Measurements from ENCODE around the gene CSF3. TPM values are rescaled to one million over a fixed set of nuclear protein-coding genes. Genes with fewer than 3 reads are reported as not detected.

CSF3 gene
- total and polyA plus RNA-seq, 2 of the 13 experiments (the other 11 are each of a cell fraction or from before 2014, with no cell fraction given), result 0.09 TPM; not detected in 1

DNA sequence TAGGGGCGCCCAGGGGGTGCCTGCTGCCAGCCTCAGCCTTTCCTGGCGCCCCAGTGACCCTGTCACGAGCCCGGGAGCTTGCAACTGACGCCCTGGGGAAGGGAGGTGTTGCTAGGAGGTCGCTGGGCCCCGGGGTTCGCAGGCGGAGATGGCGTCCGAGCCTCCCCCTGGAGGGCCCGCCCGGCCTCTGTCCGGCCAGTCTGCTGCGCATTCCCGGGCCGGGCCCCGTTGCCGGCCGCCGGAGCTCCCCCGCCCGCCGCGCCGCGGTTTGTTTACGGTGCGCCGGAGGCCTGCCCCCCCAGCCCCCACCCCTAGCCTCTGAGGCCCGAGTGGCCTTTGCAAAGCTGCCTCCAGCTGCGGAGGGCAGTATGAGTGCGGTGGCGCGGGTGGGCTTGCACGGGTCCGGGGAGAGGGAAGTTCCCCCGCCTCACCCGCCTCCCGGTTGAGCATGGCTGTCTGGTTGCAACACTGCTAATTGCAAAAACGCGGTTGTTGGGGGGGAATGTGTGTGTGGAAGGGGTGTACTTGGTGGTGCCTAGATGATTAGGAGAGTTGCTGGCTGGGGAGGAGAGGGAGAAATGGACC lies 48.0 kb downstream of the CSF3 start (continued):
- TF ChIP-seq TAF15 (IDR thresholded peaks at IDR 0.05; ENCODE audit: low read depth, low read length, poor library complexity, severe bottlenecking), result no peak
- no peak for TF ChIP-seq ZNF615 (CRISPR knock-in tag; IDR thresholded peaks at IDR 0.05; ENCODE audit: borderline replicate concordance)
- TF ChIP-seq FOXM1 (CRISPR knock-in tag; IDR thresholded peaks at IDR 0.05), result no peak
- TF ChIP-seq GPN1 (CRISPR knock-in tag; IDR thresholded peaks at IDR 0.05; ENCODE audit: borderline replicate concordance), result no peak
- peak; percentile 51; the same call in 1 of the 2 replicates for TF ChIP-seq HES4 (CRISPR knock-in tag; IDR thresholded peaks at IDR 0.05; ENCODE audit: borderline replicate concordance)
- TF ChIP-seq ZNF572 (CRISPR knock-in tag; IDR thresholded peaks at IDR 0.05), result no peak
- no peak for TF ChIP-seq NFATC3 (CRISPR knock-in tag; IDR thresholded peaks at IDR 0.05)
- no peak for TF ChIP-seq CREB3 (CRISPR knock-in tag; IDR thresholded peaks at IDR 0.05)
- no peak for TF ChIP-seq ZBTB21 (CRISPR knock-in tag; IDR thresholded peaks at IDR 0.05)
- TF ChIP-seq ZNF75D (CRISPR knock-in tag; IDR thresholded peaks at IDR 0.05; ENCODE audit: borderline replicate concordance), result no peak
- TF ChIP-seq MZF1 (CRISPR knock-in tag; IDR thresholded peaks at IDR 0.05; ENCODE audit: borderline replicate concordance), result no peak
- no peak for TF ChIP-seq ZBED4 (CRISPR knock-in tag; IDR thresholded peaks at IDR 0.05; ENCODE audit: borderline replicate concordance)
- TF ChIP-seq, protein P1, sequence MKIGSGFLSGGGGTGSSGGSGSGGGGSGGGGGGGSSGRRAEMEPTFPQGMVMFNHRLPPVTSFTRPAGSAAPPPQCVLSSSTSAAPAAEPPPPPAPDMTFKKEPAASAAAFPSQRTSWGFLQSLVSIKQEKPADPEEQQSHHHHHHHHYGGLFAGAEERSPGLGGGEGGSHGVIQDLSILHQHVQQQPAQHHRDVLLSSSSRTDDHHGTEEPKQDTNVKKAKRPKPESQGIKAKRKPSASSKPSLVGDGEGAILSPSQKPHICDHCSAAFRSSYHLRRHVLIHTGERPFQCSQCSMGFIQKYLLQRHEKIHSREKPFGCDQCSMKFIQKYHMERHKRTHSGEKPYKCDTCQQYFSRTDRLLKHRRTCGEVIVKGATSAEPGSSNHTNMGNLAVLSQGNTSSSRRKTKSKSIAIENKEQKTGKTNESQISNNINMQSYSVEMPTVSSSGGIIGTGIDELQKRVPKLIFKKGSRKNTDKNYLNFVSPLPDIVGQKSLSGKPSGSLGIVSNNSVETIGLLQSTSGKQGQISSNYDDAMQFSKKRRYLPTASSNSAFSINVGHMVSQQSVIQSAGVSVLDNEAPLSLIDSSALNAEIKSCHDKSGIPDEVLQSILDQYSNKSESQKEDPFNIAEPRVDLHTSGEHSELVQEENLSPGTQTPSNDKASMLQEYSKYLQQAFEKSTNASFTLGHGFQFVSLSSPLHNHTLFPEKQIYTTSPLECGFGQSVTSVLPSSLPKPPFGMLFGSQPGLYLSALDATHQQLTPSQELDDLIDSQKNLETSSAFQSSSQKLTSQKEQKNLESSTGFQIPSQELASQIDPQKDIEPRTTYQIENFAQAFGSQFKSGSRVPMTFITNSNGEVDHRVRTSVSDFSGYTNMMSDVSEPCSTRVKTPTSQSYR (CRISPR knock-in tag; IDR thresholded peaks at IDR 0.05; ENCODE audit: borderline replicate concordance), result peak; percentile 50; the same call in 1 of the 2 replicates
- TF ChIP-seq NFE2 (CRISPR knock-in tag; IDR thresholded peaks at IDR 0.05), result no peak
- no peak for TF ChIP-seq NFIC (IDR thresholded peaks at IDR 0.05; ENCODE audit: low read length)
- TF ChIP-seq, protein P2, sequence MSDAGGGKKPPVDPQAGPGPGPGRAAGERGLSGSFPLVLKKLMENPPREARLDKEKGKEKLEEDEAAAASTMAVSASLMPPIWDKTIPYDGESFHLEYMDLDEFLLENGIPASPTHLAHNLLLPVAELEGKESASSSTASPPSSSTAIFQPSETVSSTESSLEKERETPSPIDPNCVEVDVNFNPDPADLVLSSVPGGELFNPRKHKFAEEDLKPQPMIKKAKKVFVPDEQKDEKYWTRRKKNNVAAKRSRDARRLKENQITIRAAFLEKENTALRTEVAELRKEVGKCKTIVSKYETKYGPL (CRISPR knock-in tag; IDR thresholded peaks at IDR 0.05), result no peak
- TF ChIP-seq RFXANK (CRISPR knock-in tag; IDR thresholded peaks at IDR 0.05), result no peak
- TF ChIP-seq ZNF883 (CRISPR knock-in tag; IDR thresholded peaks at IDR 0.05; ENCODE audit: not compliant biosample characterization), result no peak

Data from HepG2 (cell line).